SU-DHL-6 (cell line): ENCODE measurements around the gene CC2D2B.

Source experiments
- H2AFZ ChIP-seq: fragments of 200-600 bp; sonication (generic); 2 replicates; pipeline ENCODE4 v1.6.1; 2014; ENCODE audit warnings: low read depth, mild to moderate bottlenecking, moderate library complexity, mixed read lengths, antibody characterized with exemption, low read length; ENCODE audit not compliant: severe bottlenecking
- H3F3A ChIP-seq: fragments of 200-600 bp; shearing (Covaris generic); 2 replicates; pipeline ENCODE4 v1.6.0; 2016; ENCODE audit warnings: antibody characterized with exemption, mild to moderate bottlenecking; ENCODE audit not compliant: insufficient read depth
- H3K27ac ChIP-seq: fragments of 200-600 bp; sonication (generic); 2 replicates; pipeline ENCODE4 v1.5.1; 2016; ENCODE audit warnings: low read depth, mild to moderate bottlenecking, low read length, moderate library complexity, mixed read lengths
- H3K27me3 ChIP-seq: fragments of 200-600 bp; sonication (generic), shearing (Covaris generic); 2 replicates; pipeline ENCODE4 v1.6.0; 2014; ENCODE audit warnings: mild to moderate bottlenecking, low read length
- H3K36me3 ChIP-seq: fragments of 200-600 bp; sonication (generic); 2 replicates; pipeline ENCODE4 v1.6.1; 2014; ENCODE audit warnings: mild to moderate bottlenecking, low read length, mixed read lengths
- H3K4me2 ChIP-seq: fragments of 300-600, 200-600 bp; shearing (Covaris generic), sonication (generic); 2 replicates; pipeline ENCODE4 v1.6.0; 2014; ENCODE audit warnings: low read length, low read depth, mild to moderate bottlenecking; ENCODE audit not compliant: poor library complexity, severe bottlenecking
- H3K4me3 ChIP-seq: fragments of 200-600 bp; sonication (generic); 2 replicates; pipeline ENCODE4 v1.5.1; 2014; ENCODE audit warnings: antibody characterized with exemption, low read length, mild to moderate bottlenecking, mixed read lengths; ENCODE audit not compliant: insufficient read depth, poor library complexity, severe bottlenecking
- H3K79me2 ChIP-seq: fragments of 200-600 bp; sonication (generic); 2 replicates; pipeline ENCODE4 v1.6.1; 2014; ENCODE audit warnings: mild to moderate bottlenecking, low read length, moderate library complexity; ENCODE audit not compliant: insufficient read depth
- H3K9ac ChIP-seq: fragments of 200-600 bp; sonication (generic); 2 replicates; pipeline ENCODE4 v1.7.0; 2014; ENCODE audit warnings: mild to moderate bottlenecking, low read length
- H3K9me2 ChIP-seq: fragments of 200-600 bp; sonication (generic); replicated peaks from 2 replicates; pipeline ENCODE4 v1.6.1; 2014; ENCODE audit warnings: low read length; ENCODE audit not compliant: insufficient read depth
- H3K9me3 ChIP-seq: fragments of 200-600 bp; sonication (generic); 2 replicates; pipeline ENCODE4 v1.6.1; 2014; ENCODE audit warnings: low read length, mixed read lengths; ENCODE audit not compliant: insufficient read depth
- H4K20me1 ChIP-seq: fragments of 200-600 bp; sonication (generic); 2 replicates; pipeline ENCODE4 v1.6.1; 2014; ENCODE audit warnings: low read depth, mild to moderate bottlenecking, antibody characterized with exemption, low read length, moderate library complexity, mixed read lengths
- CTCF ChIP-seq: fragments of 200-600 bp; sonication (generic); IDR thresholded peaks from one replicate; pipeline ENCODE4 v1.5.1; 2017; ENCODE audit warnings: antibody characterized with exemption, mild to moderate bottlenecking, low read length, moderate library complexity; ENCODE audit not compliant: insufficient read depth, poor library complexity, severe bottlenecking
- EZH2phosphoT487 ChIP-seq: fragments of 200-600 bp; sonication (generic), shearing (Covaris generic); conservative IDR thresholded peaks from 2 replicates; pipeline ENCODE4 v1.6.1; 2018; ENCODE audit warnings: mild to moderate bottlenecking, antibody characterized with exemption, low read length, moderate library complexity, mixed read lengths

Gene CC2D2B

GRCh38 chr10:95866467-95866842, 41.3 kb upstream of the CC2D2B start:
- no peak for TF ChIP-seq CTCF
- TF ChIP-seq EZH2phosphoT487, result no peak

GRCh38 chr10:95867866-95868265, 39.9 kb upstream of the CC2D2B start:
- Histone ChIP-seq H3F3A (no peaks in the 10 kb centered on the region), H3K4me2 (no peak overlapping the region), H3K9ac (no peak overlapping the region), H3K27ac (no peak overlapping the region), H3K9me3 (no peaks in the 10 kb centered on the region), H4K20me1 (no peaks in the 10 kb centered on the region), H3K4me3 (no peak overlapping the region), H3K79me2 (no peaks in the 10 kb centered on the region), H2AFZ (no peak overlapping the region), H3K27me3 (no peaks in the 10 kb centered on the region), H3K36me3 (no peaks in the 10 kb centered on the region), H3K9me2 (no peaks in the 10 kb centered on the region)
- TF ChIP-seq EZH2phosphoT487 (no peak), CTCF (no peak)

More at GRCh38 chr10:95866467-95866842, 41.3 kb upstream of the CC2D2B start:
- no peaks in the 10 kb centered on the region for H3K27me3 ChIP-seq
- H3K27ac ChIP-seq, result no peak overlapping the region
- H3K79me2 ChIP-seq, result no peaks in the 10 kb centered on the region
- H3K9ac ChIP-seq, result no peak overlapping the region
- no peaks in the 10 kb centered on the region for H3K9me3 ChIP-seq
- H3K4me2 ChIP-seq, result no peak overlapping the region
- H3K36me3 ChIP-seq, result no peaks in the 10 kb centered on the region
- no peaks in the 10 kb centered on the region for H3F3A ChIP-seq
- H3K9me2 ChIP-seq, result no peaks in the 10 kb centered on the region
- H4K20me1 ChIP-seq, result no peaks in the 10 kb centered on the region
- no peak overlapping the region for H2AFZ ChIP-seq
- no peak overlapping the region for H3K4me3 ChIP-seq

DNA sequence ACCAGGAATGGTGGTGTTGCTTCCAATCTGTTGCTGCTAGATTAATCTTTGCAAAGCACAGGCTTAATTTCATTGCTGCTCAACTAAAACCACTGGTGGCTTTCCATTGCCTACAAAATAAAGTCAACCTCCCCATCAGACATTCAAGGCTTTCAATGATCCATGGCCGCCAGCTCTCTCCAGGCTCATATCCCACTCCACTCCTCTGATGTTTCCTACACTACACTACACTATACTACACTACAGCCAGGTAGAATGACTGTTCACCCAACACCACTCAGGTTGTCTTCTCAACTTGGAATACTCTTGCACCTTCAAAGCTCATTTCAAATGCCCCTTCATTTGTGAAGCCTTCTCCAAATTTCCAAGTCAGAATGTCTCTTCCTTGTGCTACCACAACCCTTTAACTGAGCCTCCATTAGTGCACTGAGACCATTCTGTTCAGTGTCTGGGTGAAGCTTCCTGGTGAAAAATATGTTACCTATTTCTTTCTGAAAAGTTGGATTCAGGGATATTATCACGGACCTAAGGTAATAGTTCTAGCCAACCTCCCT, 35.5 kb upstream of the CC2D2B start:
- no peaks in the 10 kb centered on the region for H3K27me3 ChIP-seq
- H3K36me3 ChIP-seq, result peaks cover 12% of the 10 kb centered on the region
- no peaks in the 10 kb centered on the region for H4K20me1 ChIP-seq
- no peaks in the 10 kb centered on the region for H3K9me2 ChIP-seq
- H3K27ac ChIP-seq, result no peak overlapping the region
- H3K4me3 ChIP-seq, result no peak overlapping the region
- H2AFZ ChIP-seq, result no peak overlapping the region
- H3K9ac ChIP-seq, result no peak overlapping the region
- H3K9me3 ChIP-seq, result 0 out of 2 replicates have a peak, but pooled peaks cover 4% of the 10 kb centered on the region
- H3K79me2 ChIP-seq, result no peaks in the 10 kb centered on the region
- H3F3A ChIP-seq, result no peaks in the 10 kb centered on the region
- TF ChIP-seq EZH2phosphoT487 (no peak), CTCF (no peak)
- H3K4me2 ChIP-seq, result no peak overlapping the region
